Mucosa of rectum (tissue), 2 donors: ENCODE measurements around the gene CD300C.
"Not testable (repeated sequence)": the region's sequence is repeated elsewhere in the genome, so short reads cannot be mapped to it uniquely, and the experiment has no call there.

Source experiments
- H3K27ac ChIP-seq, 2 donors: one replicate each; pipeline ENCODE4 v1.7.0; 2013; ENCODE audit warnings: inconsistent platforms in 2 of 2, low read depth in 2 of 2, low read length in 2 of 2
- H3K27me3 ChIP-seq, 2 donors: one replicate each; pipeline ENCODE4 v1.7.0; 2013; ENCODE audit warnings: low read length in 2 of 2; ENCODE audit not compliant: control insufficient read depth in 2 of 2, insufficient read depth in 2 of 2
- H3K36me3 ChIP-seq, 2 donors: one replicate each; pipeline ENCODE4 v1.7.0; 2013; ENCODE audit warnings: low read length in 2 of 2; ENCODE audit not compliant: control insufficient read depth in 2 of 2, insufficient read depth in 2 of 2
- H3K4me1 ChIP-seq, 2 donors: one replicate each; pipeline ENCODE4 v1.7.0; 2013; ENCODE audit warnings: low read length in 2 of 2, mild to moderate bottlenecking in 1 of 2; ENCODE audit not compliant: control insufficient read depth in 2 of 2, insufficient read depth in 2 of 2
- H3K4me3 ChIP-seq, 2 donors: one replicate each; pipeline ENCODE4 v1.7.0; 2013; ENCODE audit warnings: low read length in 2 of 2
- H3K9ac ChIP-seq, 2 donors: one replicate each; pipeline ENCODE4 v1.7.0; 2013; ENCODE audit warnings: low read length in 2 of 2, low read depth in 1 of 2, mild to moderate bottlenecking in 1 of 2
- H3K9me3 ChIP-seq, 2 donors: one replicate each; pipeline ENCODE4 v1.7.0; 2013; ENCODE audit warnings: low read length in 2 of 2; ENCODE audit not compliant: control insufficient read depth in 2 of 2
- donor health status: healthy.
- donor health status: Normal muscosa, but diverticular disease.

CD300C gene

DNA sequence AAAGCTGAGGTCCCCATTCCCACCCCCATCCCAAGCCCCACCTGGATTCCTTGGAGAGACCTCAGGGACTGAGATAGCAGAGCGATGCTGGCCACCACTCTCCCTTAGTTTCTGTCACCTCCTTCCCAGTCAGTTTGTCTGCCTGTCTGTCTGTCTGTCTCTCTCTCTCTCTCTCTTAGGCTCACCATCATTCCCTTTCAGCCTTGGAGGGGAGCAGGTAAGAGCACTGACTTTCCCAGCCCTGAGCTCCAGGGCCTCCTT, 20.5 kb downstream of the CD300C start:
- no peak overlapping the region for H3K27ac ChIP-seq
- H3K27me3 ChIP-seq: peaks cover 0 to 3% of the 10 kb centered on the region in 2 donors
- no peaks in the 10 kb centered on the region for H3K4me1 ChIP-seq
- H3K9me3 ChIP-seq: peaks cover 0 to 4% of the 10 kb centered on the region in 2 donors
- no peak overlapping the region for H3K4me3 ChIP-seq
- no peak overlapping the region for H3K9ac ChIP-seq
- H3K36me3 ChIP-seq: no peaks in the 10 kb centered on the region

DNA sequence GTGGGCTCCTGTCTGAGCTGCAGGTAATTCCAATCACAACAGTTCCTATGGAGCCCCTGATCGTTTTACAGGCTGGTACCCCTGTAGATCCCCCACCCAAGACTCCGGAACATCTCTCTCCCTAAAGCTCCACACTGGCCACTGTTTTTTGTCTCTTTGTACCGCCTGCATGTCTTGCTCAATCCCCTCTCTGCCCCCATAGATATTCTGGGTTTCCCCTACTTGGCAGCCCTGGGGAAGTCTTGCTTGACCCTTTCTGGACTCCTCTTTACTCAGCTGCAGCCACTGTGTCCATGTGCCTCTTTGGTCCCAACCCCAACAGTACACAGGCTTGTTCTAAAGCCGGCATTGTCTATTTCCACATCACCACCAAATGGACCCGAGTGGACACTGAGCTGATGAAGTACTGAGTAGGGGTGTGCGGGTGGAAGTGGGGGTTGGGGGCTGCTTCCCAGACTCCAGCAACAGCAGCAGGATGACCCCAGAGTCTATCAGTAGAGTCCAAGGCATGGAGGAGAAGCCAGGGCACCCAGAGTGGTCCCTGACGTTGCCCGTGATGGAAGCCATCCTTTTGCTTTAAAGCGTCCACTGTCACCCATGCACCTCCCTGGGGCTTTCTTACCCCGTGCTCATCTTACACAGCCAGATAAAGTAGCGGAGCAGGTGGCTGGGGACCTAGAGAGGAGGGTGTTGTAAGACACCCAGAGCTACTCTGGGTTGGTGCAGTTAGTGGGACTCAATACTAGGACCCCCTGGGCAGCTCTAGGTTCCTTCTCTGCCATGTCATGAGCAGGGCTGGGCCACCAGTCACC, 21.1 kb downstream of the CD300C start:
- peaks cover 0 to 3% of the 10 kb centered on the region in 2 donors for H3K27me3 ChIP-seq
- no peak overlapping the region for H3K9ac ChIP-seq
- no peak overlapping the region for H3K27ac ChIP-seq
- peaks cover 0 to 4% of the 10 kb centered on the region in 2 donors for H3K9me3 ChIP-seq
- no peaks in the 10 kb centered on the region for H3K4me1 ChIP-seq
- no peak overlapping the region for H3K4me3 ChIP-seq
- H3K36me3 ChIP-seq: no peaks in the 10 kb centered on the region

DNA sequence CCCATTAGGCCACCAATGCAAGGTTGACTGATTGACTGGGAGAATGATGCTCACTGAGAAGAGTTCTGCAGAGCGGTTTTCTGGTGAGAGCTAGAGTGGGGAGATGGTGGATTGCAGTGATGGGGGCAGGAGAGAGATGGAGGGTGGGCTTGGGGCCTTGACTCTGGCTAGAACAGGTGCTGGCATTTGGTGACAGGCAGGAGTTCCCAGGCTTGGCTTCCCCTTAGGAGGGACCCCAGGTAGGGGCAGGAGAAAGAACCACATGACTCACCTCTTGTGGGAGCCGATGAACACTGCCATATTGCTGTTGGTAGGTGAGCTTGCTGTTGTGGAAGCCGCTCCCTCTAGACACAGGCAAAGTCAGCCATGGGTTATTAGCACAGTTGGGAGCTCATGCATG, 22.6 kb downstream of the CD300C start:
- H3K9ac ChIP-seq: no peak overlapping the region
- H3K4me3 ChIP-seq: no peak overlapping the region
- no peaks in the 10 kb centered on the region for H3K36me3 ChIP-seq
- H3K4me1 ChIP-seq: no peaks in the 10 kb centered on the region
- peaks cover 0 to 4% of the 10 kb centered on the region in 2 donors for H3K9me3 ChIP-seq
- H3K27ac ChIP-seq: no peak overlapping the region
- H3K27me3 ChIP-seq: peaks cover 0 to 3% of the 10 kb centered on the region in 2 donors

DNA sequence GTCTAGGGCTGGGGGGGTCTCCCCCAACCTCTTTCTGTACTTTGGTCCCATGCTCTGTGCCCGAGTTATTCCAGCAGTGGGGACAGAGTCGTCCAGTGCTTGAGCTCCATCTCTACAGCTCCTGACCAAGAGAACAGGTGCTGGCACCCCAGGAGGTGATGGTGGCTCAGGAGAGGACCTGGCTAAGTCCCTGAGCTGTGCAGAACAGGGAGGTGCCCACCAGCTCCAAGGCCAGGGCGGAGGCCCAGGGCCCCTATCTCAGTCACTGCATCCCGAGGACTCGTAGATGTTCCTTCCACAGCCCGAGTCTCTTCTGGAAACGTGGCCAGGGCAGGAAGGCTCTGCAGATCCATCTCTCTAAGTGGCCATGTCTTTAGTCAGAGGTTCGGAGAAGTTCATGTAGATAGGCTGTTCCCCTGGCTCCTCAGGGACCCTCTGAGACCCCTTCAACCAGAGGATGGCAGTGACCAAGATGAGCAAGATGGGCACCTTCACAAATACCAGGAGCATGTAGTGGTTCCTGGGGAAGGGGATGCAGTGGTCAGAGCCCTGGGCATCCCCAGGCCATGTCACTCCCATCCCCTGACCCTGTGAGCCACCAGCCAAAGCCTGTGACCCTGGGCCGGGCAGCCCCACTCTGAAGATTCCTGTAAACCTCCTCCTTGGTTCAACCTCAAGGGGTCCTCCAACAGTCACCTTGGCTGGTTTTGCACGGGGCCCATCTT, 23.4 kb downstream of the CD300C start:
- Histone ChIP-seq H3K4me3 (no peak overlapping the region), H3K4me1 (no peaks in the 10 kb centered on the region), H3K9me3 (peaks cover 0 to 4% of the 10 kb centered on the region in 2 donors), H3K27me3 (peaks cover 0 to 3% of the 10 kb centered on the region in 2 donors), H3K36me3 (no peaks in the 10 kb centered on the region), H3K9ac (no peak overlapping the region), H3K27ac (peak overlapping the region in 1 of 2 donors; percentile 16)

DNA sequence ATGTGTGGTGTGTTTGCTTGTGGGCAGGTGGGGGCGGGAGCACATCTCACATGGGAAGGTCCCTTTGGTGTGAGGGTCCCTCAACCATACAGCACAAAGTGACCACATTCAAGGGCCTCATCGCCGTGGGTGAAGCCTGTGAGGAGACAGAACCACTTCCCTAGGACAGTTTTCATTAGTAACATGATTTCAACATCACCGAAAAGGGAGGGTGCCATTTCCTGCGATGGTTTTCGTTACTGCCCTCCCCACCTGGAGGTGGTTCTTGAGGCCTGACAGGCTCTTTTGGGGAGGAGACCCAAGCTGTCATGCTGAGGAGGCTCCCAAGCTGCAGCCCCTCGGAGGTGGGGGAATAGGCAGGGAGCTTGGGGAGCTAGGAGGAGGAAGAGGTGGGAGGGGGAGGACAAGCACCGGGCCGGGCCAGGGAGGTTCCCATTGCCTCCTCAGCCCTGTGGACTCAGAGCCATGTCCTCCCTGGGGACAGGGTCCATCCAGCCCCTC, 24.2 kb downstream of the CD300C start:
- Histone ChIP-seq H3K9ac (no peak overlapping the region), H3K27me3 (peaks cover 0 to 3% of the 10 kb centered on the region in 2 donors), H3K27ac (peak overlapping the region; percentile 59 to 63), H3K36me3 (no peaks in the 10 kb centered on the region), H3K4me3 (no peak overlapping the region), H3K4me1 (no peaks in the 10 kb centered on the region), H3K9me3 (peaks cover 0 to 4% of the 10 kb centered on the region in 2 donors)

DNA sequence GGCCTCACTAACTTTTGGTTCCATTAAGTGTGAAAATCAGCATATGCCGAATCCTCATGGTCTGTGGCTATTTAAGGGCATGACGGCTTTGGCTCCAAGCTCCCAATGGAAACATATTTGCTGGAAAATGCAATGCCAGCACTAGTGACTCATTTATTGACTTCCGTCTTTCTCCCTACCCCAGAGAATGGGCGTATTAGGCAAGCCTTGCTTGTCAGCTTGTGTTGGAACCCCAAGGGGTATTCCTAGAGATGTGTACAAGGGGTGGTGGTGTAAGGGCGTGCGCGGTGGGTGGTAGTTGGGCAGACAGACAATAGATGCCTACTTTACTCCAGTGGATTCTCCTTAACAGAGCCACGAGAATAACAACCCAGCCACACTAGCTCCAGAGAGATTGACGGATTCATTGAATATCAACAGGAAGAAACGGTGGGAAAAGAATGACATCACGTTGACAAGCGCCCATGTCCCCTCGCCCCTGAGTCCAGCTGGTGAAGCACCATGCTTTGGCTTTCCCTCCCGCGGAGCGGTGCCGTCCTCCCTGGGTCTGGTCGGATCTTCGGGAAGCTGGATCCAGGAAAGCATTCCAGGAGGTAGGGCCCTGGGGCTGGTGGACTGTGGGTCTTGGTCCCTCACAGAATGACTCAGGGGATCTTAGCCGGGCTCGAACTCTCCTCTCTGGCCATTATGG, 25.0 kb downstream of the CD300C start:
- peaks cover 0 to 3% of the 10 kb centered on the region in 2 donors for H3K27me3 ChIP-seq
- no peak overlapping the region for H3K4me3 ChIP-seq
- peaks cover 0 to 4% of the 10 kb centered on the region in 2 donors for H3K9me3 ChIP-seq
- no peak overlapping the region for H3K9ac ChIP-seq
- H3K36me3 ChIP-seq: no peaks in the 10 kb centered on the region
- no peaks in the 10 kb centered on the region for H3K4me1 ChIP-seq
- H3K27ac ChIP-seq: peak overlapping the region; percentile 59 to 63

DNA sequence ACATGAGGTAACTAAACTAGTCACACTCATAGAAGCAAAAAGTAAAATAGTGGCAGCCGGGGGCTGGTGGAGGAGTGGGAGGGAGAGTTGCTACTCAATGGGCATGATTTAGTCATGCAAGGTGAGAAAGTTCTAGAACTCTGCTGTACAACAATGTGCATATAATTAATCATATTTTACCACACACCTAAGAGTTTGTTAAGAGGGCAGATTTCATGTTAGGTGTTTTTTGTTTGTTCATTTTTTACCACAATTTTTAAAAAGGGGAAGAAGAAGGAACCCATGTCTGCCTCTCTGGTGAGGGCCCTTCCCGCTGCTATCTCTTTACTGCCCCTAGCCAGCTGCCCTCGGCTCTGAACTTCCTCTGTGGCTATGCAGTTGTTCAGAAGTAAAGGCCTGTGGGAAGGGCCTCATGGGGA, 25.9 kb downstream of the CD300C start:
- H3K27me3 ChIP-seq: peaks cover 0 to 3% of the 10 kb centered on the region in 2 donors
- H3K9me3 ChIP-seq: peaks cover 0 to 4% of the 10 kb centered on the region in 2 donors
- H3K36me3 ChIP-seq: no peaks in the 10 kb centered on the region
- H3K4me1 ChIP-seq: no peaks in the 10 kb centered on the region
- peak overlapping the region in 1 of 2 donors; percentile 63 for H3K27ac ChIP-seq
- H3K9ac ChIP-seq: no peak overlapping the region
- H3K4me3 ChIP-seq: no peak overlapping the region

DNA sequence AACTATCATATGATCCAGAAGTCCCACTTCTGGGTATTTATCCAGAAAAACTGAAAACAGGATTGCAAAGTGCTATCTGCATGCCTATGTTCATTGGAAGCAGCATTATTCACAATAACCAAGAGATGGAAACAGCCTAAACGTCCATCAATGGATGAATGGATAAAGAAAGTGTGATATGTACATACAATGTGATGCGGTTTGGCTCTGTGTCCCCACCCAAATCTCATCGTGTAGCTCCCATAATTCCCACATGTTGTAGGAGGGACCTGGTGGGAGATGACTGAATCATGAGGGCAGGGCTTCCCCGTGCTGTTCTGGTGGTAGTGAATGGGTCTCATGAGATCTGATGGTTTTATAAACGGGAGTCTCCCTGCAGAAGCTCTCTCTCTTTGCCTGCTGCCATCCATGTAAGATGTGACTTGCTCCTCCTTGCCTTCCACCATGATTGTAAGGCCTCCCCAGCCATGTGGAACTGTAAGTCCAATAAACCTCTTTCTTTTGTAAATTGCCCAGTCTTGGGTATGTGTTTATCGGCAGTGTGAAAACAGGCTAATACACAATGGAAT, 27.4 kb downstream of the CD300C start:
- not testable (repeated sequence) for H3K27ac ChIP-seq, H3K9me3 ChIP-seq, H3K36me3 ChIP-seq, H3K4me1 ChIP-seq, H3K27me3 ChIP-seq, H3K9ac ChIP-seq, H3K4me3 ChIP-seq

DNA sequence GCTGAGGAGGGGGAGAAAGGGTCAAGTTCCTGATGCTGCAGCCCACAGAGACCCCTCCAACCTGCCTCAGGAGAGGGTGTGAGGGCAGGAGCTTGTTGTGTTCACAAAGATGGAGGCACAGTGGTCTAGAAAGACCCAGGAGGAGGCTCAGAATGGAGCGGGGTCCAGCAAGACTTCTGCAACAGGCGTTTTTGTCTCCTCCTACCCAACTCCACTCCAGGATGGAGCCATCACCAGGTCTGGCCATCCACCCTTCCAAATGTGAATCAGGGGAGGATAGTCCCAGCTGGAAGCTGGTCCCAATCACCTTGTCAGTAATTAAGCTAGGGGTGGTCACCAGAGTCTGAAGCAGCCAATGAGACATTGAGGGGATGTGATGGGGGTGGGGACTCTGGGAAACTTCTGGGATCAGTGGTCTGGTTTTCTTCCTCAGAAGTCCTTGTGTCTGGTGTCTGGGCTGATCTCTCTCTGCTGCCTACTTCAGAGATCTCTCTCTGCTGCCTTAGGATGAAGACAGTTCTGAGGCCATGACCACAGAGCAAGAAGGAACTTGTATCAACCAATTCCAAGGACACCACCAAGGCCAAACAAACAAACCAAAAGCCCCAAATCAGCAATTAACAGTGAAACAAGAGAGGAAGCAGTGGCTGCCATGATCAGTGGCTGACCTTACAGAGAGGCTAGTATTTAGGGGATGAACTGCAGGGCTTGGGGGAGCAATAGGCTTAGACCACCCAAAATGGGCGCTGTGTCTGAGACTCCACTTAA, 29.2 kb downstream of the CD300C start:
- no peaks in the 10 kb centered on the region for H3K27me3 ChIP-seq
- no peaks in the 10 kb centered on the region for H3K36me3 ChIP-seq
- H3K4me1 ChIP-seq: no peaks in the 10 kb centered on the region
- H3K9ac ChIP-seq: no peak overlapping the region
- H3K4me3 ChIP-seq: no peak overlapping the region
- no peak overlapping the region for H3K27ac ChIP-seq
- H3K9me3 ChIP-seq: peaks cover 0 to 4% of the 10 kb centered on the region in 2 donors
